Measurements from ENCODE around the gene MAPKAP1.

The MAPKAP1 gene

DNA sequence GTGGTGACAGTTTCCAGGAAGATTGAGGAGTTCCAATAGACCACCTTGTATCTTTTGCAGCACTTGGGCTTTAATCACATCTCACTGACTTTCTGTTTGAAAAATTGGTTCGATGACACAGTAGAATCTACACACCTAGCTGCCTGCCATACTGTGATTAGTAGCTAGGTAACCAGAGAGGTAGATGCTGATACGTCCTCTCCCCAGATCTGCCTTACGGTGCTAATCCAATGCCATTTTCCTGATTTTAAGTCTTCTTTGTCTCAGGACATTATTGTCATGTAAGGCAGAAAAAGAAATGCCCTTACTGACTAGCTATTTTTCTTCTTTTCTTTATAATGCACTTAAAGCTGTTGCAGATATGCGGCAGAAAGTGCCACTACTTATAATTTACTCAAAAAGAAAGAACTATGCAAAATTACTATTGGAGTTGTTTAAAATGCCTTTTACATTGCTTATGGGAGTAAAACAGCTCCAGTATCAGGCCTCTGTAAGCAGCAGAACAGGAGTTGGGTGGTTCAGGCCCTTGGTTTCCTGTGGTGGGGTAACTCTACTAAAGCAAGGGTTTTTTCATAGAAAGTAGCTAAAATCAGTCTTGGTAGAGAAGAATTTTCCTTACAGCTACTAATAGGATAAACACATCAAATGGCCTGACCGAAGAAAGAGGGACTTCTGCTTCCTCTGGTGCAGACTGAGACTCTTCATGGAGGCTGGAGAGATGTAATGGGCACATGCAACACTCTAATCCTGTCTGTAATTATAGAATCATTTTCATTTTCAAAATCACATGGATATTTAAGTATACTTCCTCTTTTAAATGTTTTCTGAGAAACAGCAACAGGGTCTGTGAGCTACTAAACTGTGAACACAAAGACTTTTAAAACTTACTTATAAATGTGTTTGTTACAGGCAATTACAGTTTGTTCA is 177.2 kb downstream of the MAPKAP1 start:
- no peak for DNase-seq

- DNase-seq: no peak
Measured at GRCh38 chr9:125529107-125529506, 177.9 kb downstream of the MAPKAP1 start.

DNA sequence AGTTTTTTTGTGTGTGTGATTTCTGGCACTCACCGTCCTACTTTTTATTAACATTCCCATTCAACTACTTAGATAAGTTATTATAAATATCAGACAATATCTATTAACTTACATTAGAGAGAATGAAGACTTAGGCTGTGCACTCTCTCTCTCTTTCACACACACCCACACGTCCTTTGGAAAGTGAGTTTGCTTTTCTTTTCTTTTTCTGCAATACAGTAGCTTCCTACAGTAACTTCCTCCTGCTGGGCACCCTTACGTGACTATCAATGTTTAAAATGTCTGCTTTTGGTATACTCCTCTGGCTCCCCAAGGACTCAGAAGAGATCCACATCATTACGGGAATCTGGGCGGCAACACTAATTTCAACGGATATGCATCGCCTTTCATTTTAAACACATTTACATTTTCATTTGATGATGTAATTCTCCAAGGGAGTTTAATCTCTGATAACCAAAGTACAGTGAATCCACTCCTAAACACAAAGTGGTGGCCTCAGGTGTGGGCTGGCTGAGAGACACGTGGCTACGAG is 179.5 kb downstream of the MAPKAP1 start:
- no peak for DNase-seq

GRCh38 chr9:125525921-125526631 is 180.9 kb downstream of the MAPKAP1 start:
- DNase-seq: no peak

DNA sequence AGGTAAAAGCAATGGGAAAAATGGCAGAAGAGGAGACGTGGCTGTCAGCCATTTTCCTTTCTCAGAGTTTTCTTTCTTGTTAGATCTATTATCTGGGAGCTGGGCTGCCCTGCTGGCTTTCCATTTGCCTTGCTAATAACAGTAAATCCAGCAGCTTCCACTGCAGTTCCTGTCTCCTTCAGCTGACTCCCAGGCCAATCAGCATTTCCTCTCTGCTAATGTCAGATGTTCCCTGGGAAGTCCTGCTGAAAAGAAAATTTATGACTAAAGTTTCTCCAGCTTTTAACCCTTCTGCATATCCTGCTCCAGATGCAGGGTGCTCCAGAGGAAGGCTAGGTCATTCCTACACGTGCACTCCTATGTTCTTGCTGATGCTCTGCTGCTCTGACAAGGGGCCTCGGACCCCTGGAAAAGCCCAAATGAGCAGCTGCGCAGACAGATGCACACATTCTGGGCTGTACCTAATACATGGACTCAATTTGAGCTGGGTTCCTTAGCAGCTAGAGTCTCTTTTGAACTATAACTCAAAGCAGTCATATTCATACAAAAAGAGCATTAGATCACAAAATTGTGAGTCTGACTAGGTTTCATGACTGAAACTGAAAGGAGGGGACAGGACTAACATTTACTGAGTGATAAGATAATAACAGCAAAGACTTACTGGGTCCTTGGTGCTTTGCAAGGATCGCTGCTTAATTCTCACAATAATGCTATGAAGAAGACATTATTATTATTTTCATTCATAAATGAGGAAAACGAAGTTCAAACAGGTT is 182.2 kb downstream of the MAPKAP1 start:
- no peak for DNase-seq

- no peak for DNase-seq
Measured at GRCh38 chr9:125523681-125524080, 183.3 kb downstream of the MAPKAP1 start.

DNA sequence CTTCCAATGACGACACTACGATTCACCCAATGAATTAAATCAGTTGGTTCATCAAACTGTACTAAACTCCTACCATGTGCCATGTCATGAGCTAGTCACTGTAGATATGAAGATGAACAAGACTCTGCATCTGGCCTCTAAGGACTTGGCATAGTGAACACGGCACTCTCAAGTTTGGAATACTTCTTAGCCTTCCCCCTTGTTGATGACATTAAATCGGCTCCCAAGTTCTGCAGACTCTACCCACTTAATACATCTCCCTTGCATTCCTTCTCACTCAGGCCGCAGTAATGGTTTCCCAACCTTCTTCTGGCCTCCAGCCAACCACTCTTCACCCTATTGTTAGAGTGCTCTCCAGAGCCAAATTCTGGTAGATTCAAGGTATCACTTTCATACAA is 184.7 kb downstream of the MAPKAP1 start:
- DNase-seq: no peak

GRCh38 chr9:125521462-125522327 is 185.3 kb downstream of the MAPKAP1 start:
- DNase-seq: no peak

- DNase-seq: no peak
Measured at GRCh38 chr9:125519734-125520133, 187.3 kb downstream of the MAPKAP1 start.

DNA sequence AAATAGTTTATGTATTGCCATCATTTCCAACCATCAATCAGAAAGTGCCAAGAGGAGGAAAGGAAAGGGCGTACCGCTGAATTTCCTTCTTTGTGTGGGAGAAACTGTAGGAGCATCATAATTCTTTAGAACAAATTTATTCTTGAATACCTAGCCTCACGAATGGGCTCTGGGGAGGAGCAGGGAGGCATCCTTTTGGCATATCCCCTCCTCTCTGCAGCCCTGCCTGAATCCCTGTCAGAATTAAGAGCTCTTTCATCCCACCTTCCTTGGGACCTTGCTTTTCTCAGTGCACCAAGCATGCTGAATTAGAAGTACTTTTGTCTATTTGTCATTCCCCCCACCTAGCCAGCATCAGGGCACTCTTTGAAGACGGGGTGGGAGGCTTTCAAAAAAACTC is 189.4 kb downstream of the MAPKAP1 start:
- no peak for DNase-seq

GRCh38 chr9:125515983-125516940 is 190.7 kb downstream of the MAPKAP1 start:
- no peak for DNase-seq

DNA sequence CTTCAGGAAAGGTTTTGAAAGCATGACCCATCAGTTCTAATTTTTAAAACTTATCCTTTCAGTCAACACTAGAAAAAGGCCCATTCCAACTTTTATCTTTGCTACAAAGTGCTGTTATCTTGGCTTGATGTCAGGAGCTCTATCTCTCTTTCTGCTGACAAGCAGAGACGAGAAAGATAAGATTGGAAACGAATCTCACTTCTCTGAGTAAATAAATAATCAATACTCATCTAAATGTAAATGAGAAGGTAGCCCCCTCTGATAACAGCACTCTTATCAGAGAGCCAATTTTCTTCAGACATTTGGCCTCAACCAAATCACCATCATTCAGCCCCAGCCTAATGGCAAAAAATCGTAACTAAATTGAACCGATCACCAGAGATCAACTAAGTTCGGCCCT is 191.7 kb downstream of the MAPKAP1 start:
- DNase-seq: no peak

DNA sequence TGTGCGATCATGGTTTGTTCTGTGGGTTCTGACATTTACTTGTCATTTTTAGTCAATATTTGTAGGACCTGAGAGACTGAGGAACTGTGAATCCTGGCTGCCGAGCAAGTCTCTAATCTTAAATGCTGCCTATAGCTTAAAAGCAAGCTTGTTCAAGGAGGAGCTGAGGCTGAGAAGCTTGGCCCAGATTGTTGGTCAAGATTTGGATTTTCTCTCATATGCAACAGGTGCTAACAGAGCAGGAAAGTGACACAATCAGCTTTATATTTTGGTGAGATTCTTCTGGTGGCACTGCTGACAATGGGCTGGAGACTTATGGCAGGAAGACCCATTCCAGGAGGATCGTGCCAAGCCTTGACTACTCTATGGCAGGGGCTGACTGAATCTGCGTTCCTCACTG is 192.5 kb downstream of the MAPKAP1 start:
- DNase-seq: no peak

- DNase-seq: no peak
Measured at GRCh38 chr9:125513668-125514413, 193.2 kb downstream of the MAPKAP1 start.

DNA sequence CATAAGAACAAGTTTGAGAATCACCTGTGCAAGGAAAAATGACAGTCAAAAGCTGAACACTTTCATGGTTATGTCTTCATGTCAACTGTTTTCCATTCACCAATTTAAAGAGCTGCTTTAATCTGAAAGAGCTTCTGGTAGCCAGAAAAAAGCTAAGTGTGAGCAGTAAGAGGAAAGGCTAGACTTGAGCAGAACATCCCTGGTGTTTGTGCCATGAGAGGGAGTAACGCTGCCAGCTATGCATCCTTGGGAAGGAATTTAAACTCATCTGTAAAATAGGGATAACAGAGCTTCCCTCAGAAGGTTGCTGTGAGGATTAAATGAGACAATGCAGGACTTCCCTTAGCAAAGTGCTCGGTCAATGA is 193.7 kb downstream of the MAPKAP1 start:
- DNase-seq: no peak

DNA sequence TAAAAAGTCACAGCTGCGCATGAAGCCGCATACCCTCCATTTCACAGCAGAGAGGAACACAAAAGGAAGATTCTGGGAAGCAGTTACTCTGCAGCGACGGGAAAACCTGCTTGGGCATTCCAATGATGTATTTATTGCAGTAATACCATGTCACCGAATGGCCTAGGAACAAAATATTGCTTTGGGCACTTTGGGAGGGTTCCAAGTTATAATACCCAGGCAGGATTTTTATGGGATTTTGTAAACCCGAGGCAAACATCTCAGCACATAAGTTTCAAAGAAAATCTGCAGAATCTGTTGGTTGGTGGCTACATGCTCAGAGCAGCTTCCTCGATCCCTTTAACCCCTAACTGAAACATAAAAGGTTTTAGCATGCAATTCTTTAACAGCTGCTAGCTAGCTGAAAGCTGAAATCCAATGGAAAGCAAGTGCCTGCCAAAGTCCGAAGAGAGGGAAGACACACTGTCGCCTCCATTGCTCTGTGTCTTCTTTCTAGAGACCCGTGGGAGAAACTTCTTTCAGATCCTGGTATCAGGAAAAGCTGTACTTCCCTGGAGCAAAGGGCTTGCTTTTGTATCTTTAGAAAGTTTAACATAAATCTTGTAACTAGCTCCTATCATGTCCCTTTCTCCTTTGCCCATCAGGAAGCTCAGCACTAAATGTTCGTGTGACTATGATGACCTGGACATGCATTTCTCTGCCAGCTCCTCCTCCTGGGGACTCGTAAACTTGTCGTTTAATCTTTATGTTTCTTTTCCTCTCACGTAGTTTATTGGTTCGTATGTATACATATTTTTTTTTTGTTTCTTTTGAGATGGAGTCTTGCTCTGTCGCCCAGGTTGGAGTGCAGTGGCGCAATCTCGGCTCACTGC is 195.0 kb downstream of the MAPKAP1 start:
- DNase-seq: no peak

GRCh38 chr9:125510980-125511379 is 196.0 kb downstream of the MAPKAP1 start:
- no peak for DNase-seq

GRCh38 chr9:125509476-125509875 is 197.5 kb downstream of the MAPKAP1 start:
- no peak for DNase-seq

DNA sequence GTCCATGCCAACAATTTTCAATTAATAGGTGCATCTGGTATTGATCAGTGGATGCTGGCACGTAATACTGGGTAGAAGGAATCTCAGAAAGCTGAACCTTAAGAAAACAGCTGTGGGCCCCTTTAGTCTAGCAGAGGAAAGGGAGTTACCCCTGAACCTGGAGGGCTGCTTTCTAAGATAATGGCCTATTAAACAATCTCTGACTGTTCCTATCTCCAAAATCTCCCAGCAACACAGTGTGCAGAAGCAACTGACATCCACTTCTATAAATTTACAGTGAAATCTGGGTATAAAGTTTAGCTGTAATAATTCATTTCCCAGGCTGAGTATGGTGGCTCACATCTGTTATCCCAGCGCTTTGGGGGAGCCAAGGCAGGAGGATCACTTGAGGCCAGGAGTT is 198.8 kb downstream of the MAPKAP1 start:
- no peak for DNase-seq

Data from NCI-H2081 (cell line).